Uterus (tissue), 2 donors: ENCODE measurements around the gene UVRAG.

Experiments used
- POLR2A ChIP-seq, 2 donors: fragments of 450-650 bp; IDR thresholded peaks; one replicate each; pipeline ENCODE4 v1.6.1; 2016; ENCODE audit warnings: antibody characterized with exemption in 2 of 2, mild to moderate bottlenecking in 1 of 2, moderate library complexity in 1 of 2
- TF ChIP-seq, protein P1 (sequence below), 4 experiments: fragments of 200-600 bp in 2 of 4; fragments of 450-650 bp in 2 of 4; sonication (generic) in 2 of 4; IDR thresholded peaks; one replicate each; pipeline ENCODE4 v1.5.1; 2016 to 2019; ENCODE audit warnings: antibody characterized with exemption in 4 of 4, mild to moderate bottlenecking in 2 of 4, moderate library complexity in 1 of 4

DNA sequence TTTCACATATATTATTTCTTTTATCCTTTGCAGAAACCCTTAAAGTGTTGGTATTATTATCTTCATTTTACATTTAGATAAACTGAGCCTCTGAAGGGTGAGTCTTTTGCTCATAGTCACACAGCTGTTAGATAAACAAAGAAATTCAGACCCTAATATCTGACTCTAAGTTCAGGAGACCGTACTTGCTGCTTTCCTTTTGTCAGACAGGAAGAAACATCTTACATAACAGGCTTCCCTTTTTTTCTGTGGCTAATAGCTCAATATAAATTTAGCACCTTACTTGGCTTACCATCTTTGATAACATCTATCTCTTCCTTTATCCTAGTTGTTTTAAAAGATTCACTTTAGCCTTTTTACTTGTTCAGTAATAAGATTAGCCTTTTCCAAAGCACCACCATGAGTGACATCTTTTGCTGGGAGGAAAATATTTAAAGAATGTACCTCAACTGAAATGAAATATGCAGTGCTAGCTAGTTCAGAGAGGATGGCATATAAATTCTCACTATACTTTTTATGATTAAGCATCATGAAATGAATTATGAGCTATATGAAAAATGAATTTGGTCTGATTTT lies 262.7 kb downstream of the UVRAG start:
- TF ChIP-seq, protein P1, sequence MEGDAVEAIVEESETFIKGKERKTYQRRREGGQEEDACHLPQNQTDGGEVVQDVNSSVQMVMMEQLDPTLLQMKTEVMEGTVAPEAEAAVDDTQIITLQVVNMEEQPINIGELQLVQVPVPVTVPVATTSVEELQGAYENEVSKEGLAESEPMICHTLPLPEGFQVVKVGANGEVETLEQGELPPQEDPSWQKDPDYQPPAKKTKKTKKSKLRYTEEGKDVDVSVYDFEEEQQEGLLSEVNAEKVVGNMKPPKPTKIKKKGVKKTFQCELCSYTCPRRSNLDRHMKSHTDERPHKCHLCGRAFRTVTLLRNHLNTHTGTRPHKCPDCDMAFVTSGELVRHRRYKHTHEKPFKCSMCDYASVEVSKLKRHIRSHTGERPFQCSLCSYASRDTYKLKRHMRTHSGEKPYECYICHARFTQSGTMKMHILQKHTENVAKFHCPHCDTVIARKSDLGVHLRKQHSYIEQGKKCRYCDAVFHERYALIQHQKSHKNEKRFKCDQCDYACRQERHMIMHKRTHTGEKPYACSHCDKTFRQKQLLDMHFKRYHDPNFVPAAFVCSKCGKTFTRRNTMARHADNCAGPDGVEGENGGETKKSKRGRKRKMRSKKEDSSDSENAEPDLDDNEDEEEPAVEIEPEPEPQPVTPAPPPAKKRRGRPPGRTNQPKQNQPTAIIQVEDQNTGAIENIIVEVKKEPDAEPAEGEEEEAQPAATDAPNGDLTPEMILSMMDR (IDR thresholded peaks at IDR 0.05) = no peak
- TF ChIP-seq POLR2A (IDR thresholded peaks at IDR 0.05) = no peak
